Measurements from ENCODE around the gene CHP2.
A peak's percentile ranks its signal among the peaks of the same experiment; 100 is the strongest.

GRCh38 chr16:23757937-23758619 is 3.3 kb downstream of the CHP2 start:
- TF ChIP-seq ZNF830 (tag by site-specific recombination; IDR thresholded peaks at IDR 0.05; ENCODE audit: low read depth) (no peak), YY1 (tag by site-specific recombination; IDR thresholded peaks at IDR 0.05) (no peak), RBAK (tag by site-specific recombination; IDR thresholded peaks at IDR 0.05) (no peak), CTCF (tag by site-specific recombination; IDR thresholded peaks at IDR 0.05) (no peak), KLF16 (tag by site-specific recombination; IDR thresholded peaks at IDR 0.05) (no peak), ZNF140 (tag by site-specific recombination; IDR thresholded peaks at IDR 0.05) (no peak), GLI2 (tag by site-specific recombination; IDR thresholded peaks at IDR 0.05; ENCODE audit: borderline replicate concordance, low read depth) (no peak), ZNF549 (tag by site-specific recombination; IDR thresholded peaks at IDR 0.05) (peak; percentile 89), SETDB1 (IDR thresholded peaks at IDR 0.05; ENCODE audit: insufficient read length, low read length) (no peak), ZFP69B (tag by site-specific recombination; IDR thresholded peaks at IDR 0.05) (no peak), SP2 (tag by site-specific recombination; IDR thresholded peaks at IDR 0.05) (no peak), ZNF274 (IDR thresholded peaks at IDR 0.05; ENCODE audit: low read length) (no peak), ZNF274 (tag by site-specific recombination; IDR thresholded peaks at IDR 0.05; ENCODE audit: borderline replicate concordance) (no peak), ZNF362 (tag by site-specific recombination; IDR thresholded peaks at IDR 0.05) (no peak), HIC1 (tag by site-specific recombination; IDR thresholded peaks at IDR 0.05) (no peak)

All from HEK293 (cell line).